A673 (cell line): Measurements from ENCODE around the gene TSC22D2.

Source experiments
- EZH2 ChIP-seq: fragments of 200-600 bp; sonication (generic); IDR thresholded peaks from 2 replicates; pipeline ENCODE4 v1.6.1; 2017; ENCODE audit warnings: borderline replicate concordance, low read depth, mild to moderate bottlenecking, mixed read lengths, antibody characterized with exemption, low read length; ENCODE audit not compliant: poor library complexity, severe bottlenecking
- TF ChIP-seq, protein P1 (sequence below): fragments of 300-800, 200-600 bp; sonication (generic); conservative IDR thresholded peaks from 2 replicates; pipeline ENCODE4 v1.5.1; 2017; ENCODE audit warnings: low read depth, mild to moderate bottlenecking, antibody characterized with exemption, low read length, moderate library complexity, mixed read lengths

DNA sequence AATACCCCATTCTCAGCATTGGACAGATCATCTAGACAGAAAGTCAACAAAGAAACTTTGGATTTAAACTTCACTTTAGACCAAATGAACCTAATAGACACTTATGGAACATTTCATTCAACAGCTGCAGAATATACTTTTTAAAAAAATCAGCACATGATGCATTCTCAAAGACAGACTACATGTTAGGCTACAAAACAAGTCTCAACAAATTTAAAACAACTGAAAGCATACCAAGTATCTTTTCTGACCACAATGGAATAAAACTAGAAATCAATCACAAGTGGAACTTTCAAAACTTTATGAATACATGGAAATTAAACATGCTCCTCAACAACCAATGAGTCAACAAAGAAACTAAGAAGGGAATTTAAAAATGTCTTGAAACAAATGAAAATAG is 100.3 kb downstream of the TSC22D2 start:
- TF ChIP-seq, protein P1, sequence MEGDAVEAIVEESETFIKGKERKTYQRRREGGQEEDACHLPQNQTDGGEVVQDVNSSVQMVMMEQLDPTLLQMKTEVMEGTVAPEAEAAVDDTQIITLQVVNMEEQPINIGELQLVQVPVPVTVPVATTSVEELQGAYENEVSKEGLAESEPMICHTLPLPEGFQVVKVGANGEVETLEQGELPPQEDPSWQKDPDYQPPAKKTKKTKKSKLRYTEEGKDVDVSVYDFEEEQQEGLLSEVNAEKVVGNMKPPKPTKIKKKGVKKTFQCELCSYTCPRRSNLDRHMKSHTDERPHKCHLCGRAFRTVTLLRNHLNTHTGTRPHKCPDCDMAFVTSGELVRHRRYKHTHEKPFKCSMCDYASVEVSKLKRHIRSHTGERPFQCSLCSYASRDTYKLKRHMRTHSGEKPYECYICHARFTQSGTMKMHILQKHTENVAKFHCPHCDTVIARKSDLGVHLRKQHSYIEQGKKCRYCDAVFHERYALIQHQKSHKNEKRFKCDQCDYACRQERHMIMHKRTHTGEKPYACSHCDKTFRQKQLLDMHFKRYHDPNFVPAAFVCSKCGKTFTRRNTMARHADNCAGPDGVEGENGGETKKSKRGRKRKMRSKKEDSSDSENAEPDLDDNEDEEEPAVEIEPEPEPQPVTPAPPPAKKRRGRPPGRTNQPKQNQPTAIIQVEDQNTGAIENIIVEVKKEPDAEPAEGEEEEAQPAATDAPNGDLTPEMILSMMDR: no peak
- TF ChIP-seq EZH2: no peak
